HepG2 (cell line): ENCODE measurements around the gene OGFR. TPM values are rescaled to one million over a fixed set of nuclear protein-coding genes. Genes with fewer than 3 reads are reported as not detected.

Experiments
- AGO2 ChIP-seq: fragments of 200-400 bp; formaldehyde crosslinking; optimal IDR thresholded peaks from 2 replicates; pipeline ENCODE3; 2017; ENCODE audit warnings: mild to moderate bottlenecking, low read depth, low read length, moderate library complexity
- ATF7 ChIP-seq, 2 experiments: fragments of 450-650 bp in 1 of 2; sonication (generic) in 1 of 2; formaldehyde crosslinking in 1 of 2; IDR thresholded peaks; 2 replicates each; pipeline versions ENCODE4 v1.4.0 to v1.6.1; 2016 to 2020; ENCODE audit warnings: antibody characterized with exemption in 1 of 2, mild to moderate bottlenecking in 1 of 2, missing genetic modification reagents in 1 of 2
- BCL3 ChIP-seq: sonication (generic); formaldehyde crosslinking; IDR thresholded peaks from 2 replicates; pipeline ENCODE4 v1.5.1; 2020; ENCODE audit warnings: mild to moderate bottlenecking, missing genetic modification reagents, moderate library complexity
- CENPBD1 ChIP-seq: sonication (generic); formaldehyde crosslinking; IDR thresholded peaks from 2 replicates; pipeline ENCODE4 v1.8.0; 2022; ENCODE audit warnings: missing genetic modification reagents, low read depth, mild to moderate bottlenecking, borderline replicate concordance
- CENPX ChIP-seq: sonication (generic); formaldehyde crosslinking; IDR thresholded peaks from 2 replicates; pipeline ENCODE4 v1.9.0; 2021; ENCODE audit warnings: mild to moderate bottlenecking, missing genetic modification reagents, moderate library complexity
- CHD2 ChIP-seq: IDR thresholded peaks from 2 replicates; pipeline ENCODE4 v1.6.1; 2011; ENCODE audit warnings: low read depth, low read length, improper control_type of control experiment
- ELK4 ChIP-seq: sonication (generic); formaldehyde crosslinking; IDR thresholded peaks from 2 replicates; pipeline ENCODE4 v1.9.0; 2021; ENCODE audit warnings: missing genetic modification reagents, borderline replicate concordance
- FOSL1 ChIP-seq: sonication (generic); formaldehyde crosslinking; IDR thresholded peaks from 2 replicates; pipeline ENCODE4 v1.9.0; 2021; ENCODE audit warnings: missing genetic modification reagents, borderline replicate concordance
- GABPB1 ChIP-seq: IDR thresholded peaks from 2 replicates; pipeline ENCODE4 v1.6.1; 2016; ENCODE audit warnings: mild to moderate bottlenecking, missing genetic modification reagents, moderate library complexity, missing compliant biosample characterization
- GPN1 ChIP-seq: sonication (generic); formaldehyde crosslinking; IDR thresholded peaks from 2 replicates; pipeline ENCODE4 v1.5.1; 2020; ENCODE audit warnings: missing genetic modification reagents, borderline replicate concordance
- HOXA3 ChIP-seq: sonication (generic); formaldehyde crosslinking; IDR thresholded peaks from 2 replicates; pipeline ENCODE4 v1.5.0; 2020; ENCODE audit warnings: missing genetic modification reagents
- NFIB ChIP-seq: sonication (generic); formaldehyde crosslinking; IDR thresholded peaks from 2 replicates; pipeline ENCODE4 v1.9.0; 2021; ENCODE audit warnings: missing genetic modification reagents, mild to moderate bottlenecking, borderline replicate concordance
- RNF219 ChIP-seq: sonication (generic); formaldehyde crosslinking; IDR thresholded peaks from 2 replicates; pipeline ENCODE4 v1.5.0; 2020; ENCODE audit warnings: mild to moderate bottlenecking, missing genetic modification reagents
- SAP130 ChIP-seq: IDR thresholded peaks from 2 replicates; pipeline ENCODE4 v1.6.1; 2016; ENCODE audit warnings: low read depth
- SNRNP70 ChIP-seq: fragments of 200-400 bp; formaldehyde crosslinking; IDR thresholded peaks from 2 replicates; pipeline ENCODE4 v1.6.1; 2017; ENCODE audit warnings: mild to moderate bottlenecking, low read depth, low read length, moderate library complexity
- SSRP1 ChIP-seq: IDR thresholded peaks from 2 replicates; pipeline ENCODE4 v1.6.1; 2016; ENCODE audit warnings: control low read depth
- TSC22D2 ChIP-seq: sonication (generic); formaldehyde crosslinking; IDR thresholded peaks from 2 replicates; pipeline ENCODE4 v1.5.1; 2020; ENCODE audit warnings: missing genetic modification reagents, mild to moderate bottlenecking, borderline replicate concordance
- ZNF17 ChIP-seq: sonication (generic); formaldehyde crosslinking; IDR thresholded peaks from 2 replicates; pipeline ENCODE4 v1.5.0; 2020; ENCODE audit warnings: mild to moderate bottlenecking, missing genetic modification reagents
- ZNF552 ChIP-seq: sonication (generic); formaldehyde crosslinking; IDR thresholded peaks from 2 replicates; pipeline ENCODE4 v1.9.0; 2022; ENCODE audit warnings: missing genetic modification reagents, mild to moderate bottlenecking, borderline replicate concordance
- ZNF652 ChIP-seq: IDR thresholded peaks from 2 replicates; pipeline ENCODE4 v1.6.1; 2016; ENCODE audit warnings: low read depth, borderline replicate concordance
- ZNF710 ChIP-seq: sonication (generic); formaldehyde crosslinking; IDR thresholded peaks from 2 replicates; pipeline ENCODE4 v1.5.0; 2020; ENCODE audit warnings: mild to moderate bottlenecking, missing genetic modification reagents, borderline replicate concordance
- polyA plus RNA-seq, 8 experiments: library from polyadenylated mRNA; depleted of rRNA in 3 of 8; stranded (reverse) in 7 of 8; unstranded in 1 of 8; fragments of >200 nt; fragmentation: Illumina TruSeq in 4 of 8; extraction: Trizol in 4 of 8; gene quantifications; 2 replicates each; pipeline versions ENCODE4 v1.2.1 to v1.2.3, GENCODE V29; 2011 to 2016; ENCODE audit warnings: low read depth in 4 of 8, missing spikeins in 1 of 8, mixed read lengths in 1 of 8; ENCODE audit not compliant: insufficient read depth in 1 of 8
- total RNA-seq, 5 experiments: library from RNA; depleted of rRNA; stranded (reverse); fragments of >200 nt; fragmentation: Illumina TruSeq; extraction: Trizol; gene quantifications; 2 replicates each; pipeline ENCODE4 v1.2.3, GENCODE V29; 2016; ENCODE audit warnings: low read depth in 1 of 5

OGFR gene
- total and polyA plus RNA-seq, 2 of the 13 experiments (the other 11 are each of a cell fraction or from before 2014, with no cell fraction given), result 47.7 to 81.8 TPM

- TF ChIP-seq CENPBD1 (CRISPR knock-in tag) (no peak), SNRNP70 (no peak), ZNF552 (CRISPR knock-in tag) (no peak), ZNF652 (CRISPR knock-in tag) (peak; percentile 9; the same call in 1 of the 2 replicates), NFIB (CRISPR knock-in tag) (no peak), GABPB1 (CRISPR knock-in tag) (peak; percentile 87), SAP130 (peak; percentile 98), ATF7 (IDR thresholded peaks at IDR 0.05) (no peak), ATF7 (CRISPR knock-in tag; IDR thresholded peaks at IDR 0.05) (peak; percentile 59; the same call in 1 of the 2 replicates), SSRP1 (CRISPR knock-in tag) (no peak; the same call in 1 of the 2 replicates), ZNF710 (CRISPR knock-in tag) (peak; percentile 83), HOXA3 (CRISPR knock-in tag) (peak; percentile 74; the same call in 1 of the 2 replicates), BCL3 (CRISPR knock-in tag) (no peak), ELK4 (CRISPR knock-in tag) (peak; percentile 45; the same call in 1 of the 2 replicates), ZNF17 (CRISPR knock-in tag) (no peak), CHD2 (no peak), FOSL1 (CRISPR knock-in tag) (no peak; the same call in 1 of the 2 replicates), AGO2 (peak; percentile 84), CENPX (CRISPR knock-in tag) (no peak), TSC22D2 (CRISPR knock-in tag) (0 out of 2 replicates have a peak, but pooled peaks have one; percentile 16), GPN1 (no peak), RNF219 (CRISPR knock-in tag) (no peak)
These were observed 1.2 kb downstream of the OGFR start (continued) for GRCh38 chr20:62805711-62806382.
